Kidney (tissue), 14 donors: Measurements from ENCODE around the gene RGP1. TPM values are rescaled to one million over a fixed set of nuclear protein-coding genes. Genes with fewer than 3 reads are reported as not detected.
A peak's percentile ranks its signal among the peaks of the same experiment; 100 is the strongest.

ENCODE experiments used
- DNase-seq, 5 donors: peaks; one replicate each; pipeline ENCODE4 v3.0.0-alpha.2; 2013 to 2020
- FAIRE-seq: peaks from 2 replicates; lab custom pipeline; 2012; peaks lifted over from hg19 to GRCh38; lab: Jason Lieb, UNC
- H3K27ac ChIP-seq, 2 donors: one replicate each; pipeline ENCODE4 v1.7.0; 2013; ENCODE audit warnings: low read depth in 2 of 2, low read length in 2 of 2, inconsistent platforms in 1 of 2
- H3K27me3 ChIP-seq: one replicate; pipeline ENCODE4 v1.7.1; 2013; ENCODE audit warnings: low read length, inconsistent platforms; ENCODE audit not compliant: control insufficient read depth, insufficient read depth
- H3K36me3 ChIP-seq, 3 donors: one replicate each; pipeline versions ENCODE4 v1.7.0 to v1.7.1; 2013; ENCODE audit warnings: low read length in 3 of 3, control low read depth in 1 of 3, inconsistent platforms in 1 of 3; ENCODE audit not compliant: insufficient read depth in 3 of 3, control insufficient read depth in 2 of 3
- H3K4me1 ChIP-seq, 3 donors: one replicate each; pipeline versions ENCODE4 v1.7.0 to v1.7.1; 2013; ENCODE audit warnings: low read length in 3 of 3, inconsistent platforms in 1 of 3, low read depth in 1 of 3; ENCODE audit not compliant: control insufficient read depth in 2 of 3, insufficient read depth in 2 of 3
- H3K4me3 ChIP-seq, 3 donors: one replicate each; pipeline versions ENCODE4 v1.7.0 to v1.8.1; 2013; ENCODE audit warnings: low read length in 3 of 3, control low read depth in 1 of 3, inconsistent platforms in 1 of 3
- H3K9ac ChIP-seq, 3 donors: one replicate each; pipeline versions ENCODE4 v1.7.0 to v1.7.1; 2013; ENCODE audit warnings: low read length in 3 of 3, control low read depth in 1 of 3, inconsistent platforms in 1 of 3
- H3K9me3 ChIP-seq, 3 donors: one replicate each; pipeline versions ENCODE4 v1.7.0 to v1.7.1; 2013; ENCODE audit warnings: low read length in 3 of 3, control low read depth in 1 of 3, inconsistent platforms in 1 of 3; ENCODE audit not compliant: control insufficient read depth in 2 of 3, insufficient read depth in 1 of 3
- intact Hi-C: fragments of 100-400 bp; cut with DNase I; formaldehyde crosslinking; loops from one replicate; pipeline ENCODE4 v1.11.1; 2022
- polyA plus RNA-seq: library from polyadenylated mRNA; stranded (reverse); fragments of 350-450 nt; fragmentation: Illumina TruSeq; extraction: RNeasy Lipid Tissue Mini Kit (QIAGEN cat#74804); gene quantifications from one replicate; pipeline ENCODE4 v1.2.3, GENCODE V29; 2014; ENCODE audit warnings: low read depth, low replicate concordance; ENCODE audit not compliant: insufficient read depth
- total RNA-seq: library from RNA; stranded (reverse); fragmentation: NEBNext Ultra II Directional; extraction: Animal tissue kit (Norgen Biotek cat#: 25700); gene quantifications from one replicate; pipeline ENCODE4 v1.2.1, GENCODE V29; 2021
- TF ChIP-seq, protein P1 (sequence below): IDR thresholded peaks from 3 replicates; pipeline ENCODE4 v1.5.1; 2012; ENCODE audit warnings: mild to moderate bottlenecking, moderate library complexity, borderline replicate concordance; ENCODE audit not compliant: insufficient read depth; ENCODE audit errors: extremely low read depth
- donor health status: control.
- donor health status: control.
- donor health status: control.
- donor health status: control.
- donor health status: control.
- donor health status: DM: yes; HTN: yes; CAD: no.
- donor health status: Normal renal cell carcinoma (clear cell type).

Gene RGP1
- total and polyA plus RNA-seq, 2 donors from 2014 or later: 11.0 to 39.2 TPM

DNA sequence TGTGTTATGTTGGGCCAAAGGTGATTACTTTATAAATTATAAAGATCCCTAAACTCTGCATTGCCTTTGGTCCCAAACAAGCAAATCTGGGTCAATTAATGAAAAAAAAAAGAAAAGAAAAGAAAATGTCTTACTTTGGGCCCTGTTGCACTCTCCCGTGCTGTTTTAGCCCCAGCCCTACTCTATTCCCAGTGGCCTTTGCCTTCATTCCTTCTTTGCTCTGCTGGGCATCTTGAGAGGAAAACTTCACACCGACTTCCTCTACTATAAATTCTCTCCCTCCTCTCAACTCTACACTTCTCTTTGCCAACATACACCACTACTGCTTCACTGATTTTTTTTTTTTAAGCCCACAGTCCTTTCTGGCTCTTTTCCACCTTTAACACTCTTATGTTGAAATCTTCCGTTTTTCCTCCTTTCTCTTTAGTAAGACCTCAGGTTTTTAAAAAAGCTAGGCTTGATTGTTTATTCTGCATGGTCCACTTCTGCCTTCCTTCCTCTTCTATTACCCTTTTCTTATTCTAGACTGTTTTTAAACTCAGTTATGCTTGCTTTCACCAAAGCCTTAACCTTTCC lies 9.5 kb downstream of the RGP1 start:
- no peaks in the 10 kb centered on the region for H3K9me3 ChIP-seq
- TF ChIP-seq, protein P1, sequence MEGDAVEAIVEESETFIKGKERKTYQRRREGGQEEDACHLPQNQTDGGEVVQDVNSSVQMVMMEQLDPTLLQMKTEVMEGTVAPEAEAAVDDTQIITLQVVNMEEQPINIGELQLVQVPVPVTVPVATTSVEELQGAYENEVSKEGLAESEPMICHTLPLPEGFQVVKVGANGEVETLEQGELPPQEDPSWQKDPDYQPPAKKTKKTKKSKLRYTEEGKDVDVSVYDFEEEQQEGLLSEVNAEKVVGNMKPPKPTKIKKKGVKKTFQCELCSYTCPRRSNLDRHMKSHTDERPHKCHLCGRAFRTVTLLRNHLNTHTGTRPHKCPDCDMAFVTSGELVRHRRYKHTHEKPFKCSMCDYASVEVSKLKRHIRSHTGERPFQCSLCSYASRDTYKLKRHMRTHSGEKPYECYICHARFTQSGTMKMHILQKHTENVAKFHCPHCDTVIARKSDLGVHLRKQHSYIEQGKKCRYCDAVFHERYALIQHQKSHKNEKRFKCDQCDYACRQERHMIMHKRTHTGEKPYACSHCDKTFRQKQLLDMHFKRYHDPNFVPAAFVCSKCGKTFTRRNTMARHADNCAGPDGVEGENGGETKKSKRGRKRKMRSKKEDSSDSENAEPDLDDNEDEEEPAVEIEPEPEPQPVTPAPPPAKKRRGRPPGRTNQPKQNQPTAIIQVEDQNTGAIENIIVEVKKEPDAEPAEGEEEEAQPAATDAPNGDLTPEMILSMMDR: no peak
- FAIRE-seq (no peak), DNase-seq (peak in 2 of 5 donors; percentile 16 to 33)
- H3K9ac ChIP-seq: no peak overlapping the region
- H3K4me1 ChIP-seq: peaks cover 0 to 11% (median 4%) of the 10 kb centered on the region in 3 donors
- H3K27ac ChIP-seq: peak overlapping the region in 1 of 2 donors; percentile 30
- no peak overlapping the region for H3K4me3 ChIP-seq
- intact Hi-C loops: no loop called here
- H3K36me3 ChIP-seq: peaks cover 0 to 7% (median 6%) of the 10 kb centered on the region in 3 donors
- H3K27me3 ChIP-seq: no peaks in the 10 kb centered on the region

DNA sequence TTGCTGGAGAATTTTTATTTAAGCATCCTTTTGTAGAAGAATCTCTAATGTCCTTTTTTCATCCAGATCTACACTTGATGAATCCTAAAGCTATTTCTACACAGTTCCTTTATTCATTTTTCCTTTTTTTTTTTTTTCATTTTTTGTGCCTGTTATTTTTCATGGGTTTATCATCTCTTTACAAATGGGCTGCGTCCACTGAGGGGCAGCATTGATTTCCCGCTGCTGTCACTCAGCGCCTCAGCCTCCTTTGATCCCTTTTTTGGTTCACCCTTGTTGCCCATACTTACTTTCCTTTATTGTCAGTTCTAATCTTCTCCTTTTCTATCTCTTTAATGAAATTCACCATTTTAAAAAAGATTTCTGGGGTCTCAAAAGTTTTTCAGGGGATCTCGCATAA lies 10.7 kb downstream of the RGP1 start:
- FAIRE-seq: no peak
- TF ChIP-seq, protein P1: no peak
- Histone ChIP-seq H3K4me3 (no peak overlapping the region), H3K4me1 (peaks cover 0 to 11% (median 4%) of the 10 kb centered on the region in 3 donors), H3K27me3 (no peaks in the 10 kb centered on the region), H3K9me3 (no peaks in the 10 kb centered on the region), H3K27ac (no peak overlapping the region), H3K36me3 (no peaks in the 10 kb centered on the region), H3K9ac (no peak overlapping the region)
- DNase-seq: no peak
- intact Hi-C loops: no loop called here

DNA sequence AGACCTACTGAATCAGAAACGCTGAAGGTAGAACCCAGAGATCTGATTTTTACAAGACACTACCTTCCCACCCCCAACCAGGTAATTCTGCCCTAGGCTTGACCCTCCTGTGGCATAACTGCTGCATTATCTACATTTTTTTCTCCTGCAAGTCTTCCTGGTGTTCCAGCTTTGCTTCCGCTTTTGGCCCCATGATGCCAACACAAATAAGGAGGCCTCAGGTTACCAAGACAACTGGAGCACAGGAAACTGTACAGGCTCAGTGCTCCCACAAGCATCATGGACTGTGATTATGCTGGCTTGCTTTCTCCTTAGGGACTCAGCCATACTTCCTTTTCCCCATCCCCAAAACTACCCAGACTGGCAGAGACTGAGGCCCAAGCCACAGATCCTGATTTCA lies 11.6 kb downstream of the RGP1 start:
- TF ChIP-seq, protein P1: no peak
- DNase-seq (peak in 3 of 5 donors; percentile 48 to 72 (median 59)), FAIRE-seq (no peak)
- no peak overlapping the region for H3K9ac ChIP-seq
- no peaks in the 10 kb centered on the region for H3K27me3 ChIP-seq
- H3K27ac ChIP-seq: no peak overlapping the region
- intact Hi-C loops: no loop called here
- H3K4me3 ChIP-seq: no peak overlapping the region
- no peaks in the 10 kb centered on the region for H3K9me3 ChIP-seq
- peaks cover 0 to 11% (median 4%) of the 10 kb centered on the region in 3 donors for H3K4me1 ChIP-seq
- H3K36me3 ChIP-seq: no peaks in the 10 kb centered on the region
